Colonic mucosa (tissue), 4 donors: ENCODE measurements around the gene PML. TPM values are rescaled to one million over a fixed set of nuclear protein-coding genes. Genes with fewer than 3 reads are reported as not detected.
"Not testable (repeated sequence)": the region's sequence is repeated elsewhere in the genome, so short reads cannot be mapped to it uniquely, and the experiment has no call there.

Source experiments
- DNase-seq: peaks from one replicate; pipeline ENCODE4 v3.0.0-alpha.2; 2020
- H3K27ac ChIP-seq: fragments of 200-600 bp; one replicate; pipeline ENCODE4 v1.8.0; 2021
- H3K27me3 ChIP-seq: fragments of 200-600 bp; one replicate; pipeline ENCODE4 v1.8.0; 2021
- H3K36me3 ChIP-seq: fragments of 200-600 bp; one replicate; pipeline ENCODE4 v1.8.0; 2021
- H3K4me1 ChIP-seq: fragments of 200-600 bp; one replicate; pipeline ENCODE4 v1.8.0; 2021; ENCODE audit warnings: mild to moderate bottlenecking
- H3K4me3 ChIP-seq: fragments of 200-600 bp; one replicate; pipeline ENCODE4 v1.8.0; 2021
- H3K9ac ChIP-seq, 2 donors: one replicate each; pipeline ENCODE4 v1.7.0; 2013; ENCODE audit warnings: control low read depth in 2 of 2, low read depth in 2 of 2, low read length in 2 of 2
- H3K9me3 ChIP-seq: fragments of 200-600 bp; one replicate; pipeline ENCODE4 v1.8.0; 2021
- intact Hi-C: fragments of 100-400 bp; cut with DNase I; formaldehyde crosslinking; loops from one replicate; pipeline ENCODE4 v1.14.1; 2022
- total RNA-seq, 2 donors: library from RNA; stranded (reverse); fragmentation: NEBNext Ultra II Directional in 1 of 2; extraction: Animal tissue kit (Norgen Biotek cat#: 25700) in 1 of 2; gene quantifications; one replicate each; pipeline ENCODE4 v1.2.1, GENCODE V29; 2021
- TF ChIP-seq, protein P1 (sequence below): fragments of 200-600 bp; IDR thresholded peaks from one replicate; pipeline ENCODE4 v1.8.0; 2022; ENCODE audit warnings: antibody characterized with exemption, mild to moderate bottlenecking
- donor health status: healthy.
- donor health status: DM: no; HTN: no; CAD: no.
- donor health status: DM: no; HTN: no; CAD: no.

The PML gene
- total RNA-seq, 2 donors from 2014 or later, result 27.0 to 31.3 TPM

DNA sequence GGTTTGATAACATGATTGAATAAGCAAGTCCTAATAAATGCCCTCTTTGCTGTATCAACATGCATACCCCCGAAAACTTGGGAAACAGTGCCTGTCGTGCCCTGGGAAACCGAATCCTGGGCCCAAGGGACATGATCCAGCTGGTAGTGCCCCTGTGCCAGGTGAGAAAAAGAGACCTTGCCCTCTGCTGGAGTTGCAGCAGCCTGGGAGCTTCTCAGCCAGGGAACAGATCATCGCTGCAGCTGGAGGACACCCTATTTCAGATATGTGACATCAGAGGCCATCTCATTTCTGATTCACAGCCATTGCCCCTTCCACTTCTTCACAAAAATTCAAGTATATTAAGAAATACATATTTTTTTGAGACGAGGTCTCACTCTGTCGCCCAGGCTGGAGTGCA lies 34.7 kb upstream of the PML start:
- intact Hi-C loops, result loop anchor here (10.0 kb wide), 1 partner anchor 355 kb away; no protein-coding TSS in a partner anchor
- Histone ChIP-seq H3K9me3 (no peaks in the 10 kb centered on the region), H3K27ac (no peak overlapping the region), H3K9ac (no peak overlapping the region), H3K4me1 (no peaks in the 10 kb centered on the region), H3K27me3 (no peaks in the 10 kb centered on the region), H3K4me3 (no peak overlapping the region), H3K36me3 (no peaks in the 10 kb centered on the region)
- TF ChIP-seq, protein P1, sequence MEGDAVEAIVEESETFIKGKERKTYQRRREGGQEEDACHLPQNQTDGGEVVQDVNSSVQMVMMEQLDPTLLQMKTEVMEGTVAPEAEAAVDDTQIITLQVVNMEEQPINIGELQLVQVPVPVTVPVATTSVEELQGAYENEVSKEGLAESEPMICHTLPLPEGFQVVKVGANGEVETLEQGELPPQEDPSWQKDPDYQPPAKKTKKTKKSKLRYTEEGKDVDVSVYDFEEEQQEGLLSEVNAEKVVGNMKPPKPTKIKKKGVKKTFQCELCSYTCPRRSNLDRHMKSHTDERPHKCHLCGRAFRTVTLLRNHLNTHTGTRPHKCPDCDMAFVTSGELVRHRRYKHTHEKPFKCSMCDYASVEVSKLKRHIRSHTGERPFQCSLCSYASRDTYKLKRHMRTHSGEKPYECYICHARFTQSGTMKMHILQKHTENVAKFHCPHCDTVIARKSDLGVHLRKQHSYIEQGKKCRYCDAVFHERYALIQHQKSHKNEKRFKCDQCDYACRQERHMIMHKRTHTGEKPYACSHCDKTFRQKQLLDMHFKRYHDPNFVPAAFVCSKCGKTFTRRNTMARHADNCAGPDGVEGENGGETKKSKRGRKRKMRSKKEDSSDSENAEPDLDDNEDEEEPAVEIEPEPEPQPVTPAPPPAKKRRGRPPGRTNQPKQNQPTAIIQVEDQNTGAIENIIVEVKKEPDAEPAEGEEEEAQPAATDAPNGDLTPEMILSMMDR, result no peak
- no peak for DNase-seq

DNA sequence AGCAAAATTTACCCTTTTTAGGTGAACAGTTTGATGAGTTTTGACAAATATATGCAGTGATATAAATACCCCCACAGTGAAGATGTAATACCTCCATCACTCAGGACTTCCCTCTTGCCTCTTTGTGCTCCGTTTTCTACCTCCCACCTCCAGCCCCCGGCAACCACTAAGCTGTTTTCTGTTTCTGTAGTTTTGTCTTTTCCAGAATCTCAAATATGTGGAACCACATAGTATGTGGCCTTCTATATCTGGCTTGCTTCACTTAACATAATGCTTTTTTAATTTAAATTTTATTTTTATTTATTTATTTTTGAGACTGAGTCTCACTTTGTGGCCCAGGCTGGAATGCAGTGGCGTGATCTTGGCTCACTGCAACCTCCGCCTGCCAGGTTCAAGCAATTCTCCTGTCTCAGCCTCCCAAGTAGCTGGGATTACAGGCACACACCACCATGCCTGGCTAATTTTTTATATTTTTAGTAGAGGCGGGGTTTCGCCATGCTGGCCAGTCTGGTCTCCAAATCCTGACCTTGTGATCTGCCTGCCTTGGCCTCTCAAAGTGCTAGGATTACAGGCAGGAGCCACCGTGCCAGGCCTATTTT lies 33.9 kb upstream of the PML start:
- not testable (repeated sequence) for H3K4me1 ChIP-seq, H3K4me3 ChIP-seq, DNase-seq, H3K36me3 ChIP-seq, H3K9me3 ChIP-seq, H3K9ac ChIP-seq, H3K27me3 ChIP-seq, H3K27ac ChIP-seq
- intact Hi-C loops, result loop anchor here (10.0 kb wide), 1 partner anchor 354 kb away; no protein-coding TSS in a partner anchor

DNA sequence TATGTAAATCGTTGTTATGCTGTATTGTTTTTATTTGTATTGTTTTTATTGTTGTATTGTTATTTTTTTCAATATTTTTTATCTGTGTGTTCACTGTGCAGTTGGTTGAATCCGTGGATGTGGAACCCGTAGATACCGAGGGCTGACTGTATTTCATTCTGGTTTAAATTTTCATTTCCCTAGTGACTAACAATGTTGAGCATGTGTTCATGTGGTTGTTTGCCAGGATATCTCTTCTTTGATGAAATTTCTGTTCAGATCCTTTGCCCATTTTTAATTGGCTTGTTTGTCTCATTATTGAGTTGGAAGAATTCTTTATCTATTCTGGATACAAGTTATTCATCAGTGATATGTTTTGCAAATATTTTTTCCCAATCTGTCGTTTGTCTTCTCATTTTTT lies 32.1 kb upstream of the PML start:
- Histone ChIP-seq H3K9me3 (no peaks in the 10 kb centered on the region), H3K4me3 (no peak overlapping the region), H3K9ac (no peak overlapping the region), H3K4me1 (no peaks in the 10 kb centered on the region), H3K27me3 (no peaks in the 10 kb centered on the region), H3K36me3 (no peaks in the 10 kb centered on the region), H3K27ac (no peak overlapping the region)
- intact Hi-C loops, result loop anchor here (10.0 kb wide), 1 partner anchor 352 kb away; no protein-coding TSS in a partner anchor
- TF ChIP-seq, protein P1, result no peak
- DNase-seq, result no peak

DNA sequence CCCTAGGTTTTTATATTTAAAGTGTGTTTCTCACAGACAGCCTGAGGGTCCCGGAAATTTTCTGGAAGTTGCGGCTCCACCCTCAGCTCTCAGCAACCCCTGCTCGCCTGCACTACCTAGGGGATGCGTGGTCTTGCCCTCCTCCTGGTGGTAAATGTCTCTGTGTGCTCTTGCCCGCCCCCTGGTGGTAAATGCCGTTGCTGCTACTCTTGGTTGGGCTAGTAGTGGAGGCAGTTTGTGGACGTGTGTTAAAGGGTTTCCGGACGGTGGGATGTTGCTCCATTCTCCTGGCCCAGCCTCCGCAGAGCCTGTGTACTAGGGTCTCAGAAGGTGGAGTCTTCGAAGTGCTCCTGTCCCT lies 29.8 kb upstream of the PML start:
- intact Hi-C loops, result loop anchor here (10.0 kb wide), 1 partner anchor 350 kb away; no protein-coding TSS in a partner anchor
- H3K27ac ChIP-seq, result no peak overlapping the region
- DNase-seq, result peak; percentile 84

GRCh38 chr15:73965094-73965757 lies 29.3 kb upstream of the PML start:
- DNase-seq, result no peak
- no peaks in the 10 kb centered on the region for H3K9me3 ChIP-seq
- H3K4me1 ChIP-seq, result no peaks in the 10 kb centered on the region
- no peak overlapping the region for H3K4me3 ChIP-seq
- TF ChIP-seq, protein P1, result peak; percentile 15
- H3K9ac ChIP-seq, result peak overlapping the region in 1 of 2 donors; percentile 26
- H3K27me3 ChIP-seq, result no peaks in the 10 kb centered on the region
- no peak overlapping the region for H3K27ac ChIP-seq
- no peaks in the 10 kb centered on the region for H3K36me3 ChIP-seq
- intact Hi-C loops, result loop anchor here (10.0 kb wide), 1 partner anchor 350 kb away; no protein-coding TSS in a partner anchor

More for the DNA sequence above, 29.8 kb upstream of the PML start:
- peak overlapping the region in 1 of 2 donors; percentile 26 for H3K9ac ChIP-seq
- no peaks in the 10 kb centered on the region for H3K27me3 ChIP-seq
- H3K9me3 ChIP-seq, result no peaks in the 10 kb centered on the region
- H3K4me1 ChIP-seq, result no peaks in the 10 kb centered on the region
- H3K36me3 ChIP-seq, result no peaks in the 10 kb centered on the region
- H3K4me3 ChIP-seq, result no peak overlapping the region
- TF ChIP-seq, protein P1, result peak; percentile 88

DNA sequence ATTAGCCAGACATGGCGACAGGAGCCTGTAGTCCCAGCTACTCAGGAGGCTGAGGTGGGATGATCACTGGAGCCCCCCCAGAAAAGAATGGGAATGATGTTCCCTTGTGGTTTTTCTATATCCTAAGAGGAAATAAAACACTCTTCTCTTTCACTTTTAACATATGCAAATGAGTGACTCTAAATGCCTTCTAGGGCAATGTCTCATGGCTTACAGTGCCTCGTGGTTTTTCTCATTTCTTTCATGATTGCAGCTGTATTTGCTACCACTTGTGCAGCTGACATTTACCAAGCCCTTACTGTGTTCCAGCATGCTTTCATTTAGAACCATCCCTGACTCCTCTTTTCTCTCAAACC lies 28.8 kb upstream of the PML start:
- H3K27ac ChIP-seq, result no peak overlapping the region
- H3K4me3 ChIP-seq, result no peak overlapping the region
- DNase-seq, result no peak
- no peaks in the 10 kb centered on the region for H3K4me1 ChIP-seq
- no peaks in the 10 kb centered on the region for H3K36me3 ChIP-seq
- no peaks in the 10 kb centered on the region for H3K9me3 ChIP-seq
- TF ChIP-seq, protein P1, result no peak
- no peak overlapping the region for H3K9ac ChIP-seq
- intact Hi-C loops, result loop anchor here (10.0 kb wide), 1 partner anchor 349 kb away; no protein-coding TSS in a partner anchor
- H3K27me3 ChIP-seq, result no peaks in the 10 kb centered on the region
